NCI-H1417 (cell line): ENCODE results near the gene IQGAP2.

Source experiments
- DNase-seq, 3 experiments: peaks; one replicate each; lab custom pipeline; 2025; lab: John Stamatoyannopoulos, UW

The IQGAP2 gene

DNA sequence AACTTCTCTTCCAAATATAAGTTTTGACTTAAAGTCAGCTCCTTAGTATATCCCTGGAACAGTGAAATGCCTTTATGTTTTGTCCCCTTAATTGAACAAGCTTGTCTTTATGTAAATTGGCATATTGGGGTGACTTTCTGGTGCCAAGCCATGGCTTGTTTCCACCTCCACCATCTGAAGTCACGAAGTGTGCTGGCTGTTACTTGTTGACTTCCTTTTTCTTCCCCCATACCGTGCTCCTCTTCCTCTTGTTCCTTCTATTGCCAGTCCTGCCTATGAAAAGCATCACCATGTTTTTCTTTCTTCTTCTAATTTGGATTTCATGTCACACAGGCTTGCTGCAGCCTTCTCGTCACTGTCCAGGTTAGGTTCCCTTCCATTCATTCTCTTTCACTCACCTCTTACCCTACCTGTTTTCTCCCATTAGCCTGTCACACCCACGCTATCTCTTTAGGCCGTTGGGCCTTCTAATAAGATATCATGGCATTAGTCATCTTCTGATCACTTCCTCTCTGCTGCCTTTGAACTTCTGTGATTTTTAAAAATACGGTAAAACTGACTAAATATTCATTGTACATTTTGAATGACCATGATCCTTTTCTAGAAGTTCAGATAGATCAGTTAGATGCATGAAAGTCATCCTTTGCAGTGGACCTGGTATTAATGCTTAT lies 48.1 kb downstream of the IQGAP2 start:
- DNase-seq = no peak

DNA sequence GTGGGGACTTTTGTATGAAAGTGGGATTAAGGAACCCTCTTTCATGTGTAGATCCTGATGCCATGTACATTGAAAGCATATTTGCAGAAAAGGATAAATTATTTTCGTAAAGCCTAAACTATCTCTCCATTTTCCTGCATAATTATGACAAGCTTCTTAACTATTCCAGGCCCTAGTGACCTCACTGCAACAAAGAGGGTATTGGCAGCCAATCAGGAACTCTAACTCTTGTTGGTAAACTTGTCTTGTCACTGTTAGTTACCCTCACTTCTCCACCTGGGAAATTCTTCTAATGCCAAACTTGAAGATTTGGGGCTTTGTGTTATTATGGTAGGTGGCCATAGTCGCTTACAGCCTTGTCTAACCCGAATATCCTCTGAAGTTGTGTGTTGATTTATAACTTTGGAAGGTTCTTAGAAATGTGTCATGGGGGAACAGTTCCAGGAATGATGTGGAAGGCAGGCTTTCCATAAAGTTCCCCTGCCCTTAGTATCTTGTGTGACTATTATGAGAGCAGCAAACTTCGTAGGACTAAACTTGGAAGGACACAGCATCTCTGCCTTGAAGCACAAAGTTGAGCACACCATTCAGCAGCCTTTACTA lies 52.5 kb downstream of the IQGAP2 start:
- no peak for DNase-seq

DNA sequence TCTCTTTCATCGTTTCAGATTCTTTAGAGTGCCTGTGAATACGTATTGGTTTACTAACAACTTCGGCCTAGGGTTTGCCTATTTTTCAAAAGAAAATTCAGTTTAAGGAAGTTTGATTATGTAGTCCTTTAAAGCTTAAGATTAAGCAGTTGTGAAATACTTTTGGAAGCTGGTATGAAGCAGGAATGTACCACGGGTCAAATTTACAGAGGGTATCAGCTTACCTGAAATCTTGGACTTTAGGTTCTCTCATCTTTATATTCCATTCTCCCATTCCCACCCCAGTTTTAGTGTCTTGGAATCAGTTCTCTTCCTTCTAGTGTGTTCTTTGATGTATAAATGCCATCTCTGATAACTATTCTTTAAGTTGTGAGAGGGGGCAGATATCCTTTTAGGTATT lies 53.2 kb downstream of the IQGAP2 start:
- no peak for DNase-seq

DNA sequence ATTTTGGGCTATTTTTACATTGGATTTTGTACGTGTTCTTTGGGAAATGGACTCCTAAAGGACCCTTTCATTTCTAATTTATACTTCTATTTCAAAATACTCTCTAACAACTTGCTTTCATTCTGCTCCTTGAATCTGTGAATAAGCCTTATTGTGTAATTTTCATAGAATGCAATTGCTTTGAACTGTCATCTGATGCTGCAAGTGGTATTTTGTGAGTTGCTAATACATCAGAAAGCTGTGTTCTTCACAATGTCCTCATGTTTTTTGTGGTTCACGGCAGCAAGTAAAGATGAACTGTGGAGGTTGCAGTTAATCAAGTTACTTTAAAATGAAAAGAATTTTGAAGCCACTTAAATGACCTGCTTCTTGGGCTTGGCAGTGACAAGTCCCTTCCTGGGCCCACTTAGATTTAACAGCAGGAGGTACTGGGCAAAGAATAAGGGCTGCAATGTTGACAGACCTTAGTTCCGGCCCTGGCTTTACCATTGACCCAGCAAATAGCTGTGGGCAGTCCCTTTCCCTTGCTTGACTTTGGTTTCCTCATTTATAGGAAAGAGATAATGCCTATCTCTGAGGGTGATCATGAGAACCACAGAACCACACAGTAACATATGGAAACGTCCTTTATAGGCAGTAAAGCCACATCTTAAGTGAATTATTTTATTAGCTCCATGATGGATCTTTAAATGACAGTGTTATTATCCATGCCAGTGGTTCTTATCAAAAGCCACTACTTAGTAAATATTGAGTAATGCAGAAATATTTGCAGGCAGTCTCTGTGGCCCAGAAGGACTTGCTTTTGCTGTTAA lies 54.8 kb downstream of the IQGAP2 start:
- no peak for DNase-seq

DNA sequence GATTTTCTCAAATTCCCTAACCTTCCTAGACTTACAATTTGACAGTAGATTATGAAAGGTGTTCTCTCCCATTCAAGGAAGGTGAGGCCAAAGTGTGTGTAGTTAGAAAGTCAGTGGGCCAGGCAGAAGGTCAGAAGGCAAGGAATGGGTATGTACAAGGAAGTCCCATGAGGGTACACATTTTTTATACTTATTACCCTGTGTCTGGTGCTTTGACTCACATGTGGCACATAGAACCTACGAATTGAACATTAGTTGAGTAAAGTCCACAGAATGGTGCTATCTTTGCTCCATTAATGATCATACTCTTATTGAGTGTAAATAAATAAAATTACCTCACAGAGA lies 55.4 kb downstream of the IQGAP2 start:
- DNase-seq = no peak

DNA sequence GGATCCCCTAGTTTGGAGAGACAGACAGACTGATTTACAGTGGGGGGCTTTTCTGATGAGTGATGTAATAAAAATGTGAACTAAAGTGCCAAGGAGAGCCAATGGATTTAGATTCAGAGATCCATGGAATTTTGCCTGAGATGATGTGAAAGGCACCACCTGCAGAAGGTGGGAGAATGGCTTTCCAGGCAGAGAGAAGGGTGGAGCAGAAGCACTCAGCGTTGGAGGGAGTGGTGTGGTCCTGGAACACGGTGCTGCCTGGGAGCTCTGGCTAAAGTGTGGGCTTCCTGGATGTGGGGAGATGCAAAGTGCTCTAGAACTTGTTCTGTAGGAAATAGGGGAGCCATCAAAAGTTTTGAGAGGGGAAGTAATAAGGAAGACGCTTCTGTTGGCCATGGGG lies 57.0 kb downstream of the IQGAP2 start:
- no peak for DNase-seq

DNA sequence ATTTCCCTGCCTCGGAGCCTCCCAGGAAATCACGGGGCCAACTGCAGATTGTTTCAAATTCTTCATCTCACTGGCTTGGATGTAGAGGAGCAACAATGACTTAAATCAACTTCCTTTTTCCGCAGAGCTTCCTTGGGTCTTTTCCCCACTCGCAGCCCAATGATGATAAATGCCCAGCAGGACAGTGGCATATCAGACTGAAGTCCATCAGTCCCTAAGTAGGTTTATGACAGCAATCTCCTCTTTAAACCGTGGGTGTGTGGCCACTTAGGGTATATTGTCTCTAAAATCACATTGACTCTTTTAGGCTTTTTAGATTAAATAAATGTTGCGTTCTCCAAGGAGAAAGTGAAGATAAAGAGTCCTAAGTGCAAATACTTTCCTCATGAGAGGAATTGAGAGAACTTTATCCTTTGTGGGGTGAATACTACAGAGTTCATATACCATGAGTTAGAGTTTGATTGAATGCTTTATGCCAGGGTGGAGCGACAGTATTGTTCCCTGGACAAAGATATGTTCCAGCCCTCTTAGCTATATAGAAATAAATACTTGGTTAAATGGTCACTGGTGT lies 59.1 kb downstream of the IQGAP2 start:
- no peak for DNase-seq

- DNase-seq = no peak
Observed at GRCh38 chr5:76467216-76467615, 64.1 kb downstream of the IQGAP2 start.

DNA sequence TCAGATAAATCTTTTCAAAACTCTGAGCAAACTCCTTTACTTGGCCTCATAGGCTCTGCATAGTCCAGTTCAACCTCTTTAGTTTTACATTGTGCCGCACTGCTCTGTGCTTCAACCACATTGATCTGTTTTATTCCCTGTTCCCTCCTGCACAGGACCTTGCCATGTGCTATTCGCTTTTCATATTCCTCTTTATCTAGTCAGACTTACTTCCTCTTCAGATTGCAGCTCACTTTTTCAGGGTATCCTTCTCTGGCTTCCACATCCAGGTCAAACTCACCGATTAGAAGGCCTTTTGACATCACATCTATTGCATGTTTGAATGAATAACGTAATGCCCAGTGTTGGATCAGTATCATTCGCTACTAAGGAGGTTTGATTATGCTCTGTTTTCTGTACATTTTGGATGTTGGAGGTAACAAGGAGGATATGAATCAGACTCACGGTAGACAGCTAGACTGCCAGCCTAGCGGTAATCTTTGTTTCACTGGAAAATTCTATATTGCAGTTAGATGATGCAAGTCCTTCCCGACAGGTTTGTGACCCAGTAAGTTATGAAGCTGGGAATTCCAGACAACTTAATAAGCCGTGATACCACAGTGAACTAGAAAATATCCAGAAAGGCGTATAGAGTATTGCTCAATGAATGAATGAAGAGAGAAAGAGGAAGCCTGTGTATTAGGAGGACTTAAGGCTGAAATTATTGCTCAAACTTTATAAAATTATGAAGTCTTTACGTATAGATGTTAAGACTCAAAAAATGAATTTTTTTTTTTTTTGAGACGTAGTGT lies 65.7 kb downstream of the IQGAP2 start:
- no peak for DNase-seq

DNA sequence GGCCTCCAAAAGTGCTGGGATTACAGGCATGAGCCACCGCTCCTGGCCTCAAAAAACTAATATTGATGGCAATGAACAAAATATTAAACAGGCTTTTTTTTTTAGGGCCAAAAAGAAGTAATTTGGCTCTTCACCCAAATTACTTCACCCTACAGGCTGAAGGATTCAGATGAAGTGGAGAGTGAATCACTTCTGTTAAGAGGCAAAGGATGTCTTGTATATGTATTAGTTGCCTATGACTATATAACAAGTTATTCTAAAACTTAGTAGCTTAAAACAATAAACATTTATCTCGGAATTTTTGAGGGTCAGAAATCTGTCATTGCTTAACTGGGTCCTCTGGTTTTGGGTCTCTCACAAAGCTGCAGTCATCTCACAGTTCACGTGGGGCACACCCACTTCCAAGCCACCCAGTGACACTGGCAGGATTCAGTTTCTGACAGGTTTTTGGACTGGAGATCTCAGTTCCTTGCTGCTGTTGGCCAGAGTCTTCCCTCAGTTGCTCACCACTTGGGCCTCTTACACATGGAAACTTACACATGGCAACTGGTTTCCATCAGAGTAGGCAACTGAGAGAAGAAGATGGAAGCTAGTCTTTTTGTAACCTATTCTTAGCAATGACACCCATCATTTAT lies 66.7 kb downstream of the IQGAP2 start:
- DNase-seq = no peak

DNA sequence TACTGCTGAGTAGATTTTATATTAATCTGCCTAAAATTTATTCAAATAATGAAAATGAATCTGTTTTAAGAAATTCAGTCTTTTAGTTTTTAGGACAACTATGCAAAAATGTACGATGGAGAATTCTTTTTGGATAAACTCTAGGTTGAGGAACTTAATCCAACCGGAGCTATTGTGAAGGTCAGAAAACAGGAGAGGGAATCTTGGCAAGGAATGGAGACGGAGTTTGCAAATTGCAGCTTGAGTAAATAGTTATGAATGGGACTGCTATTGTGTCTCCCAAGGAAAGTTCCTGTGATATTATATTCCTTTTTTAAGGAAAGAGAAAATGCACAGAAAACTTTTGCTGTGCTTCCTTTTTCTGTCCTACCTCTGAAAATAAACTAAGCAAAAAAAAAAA lies 67.9 kb downstream of the IQGAP2 start:
- DNase-seq = no peak

- DNase-seq = no peak
Observed at GRCh38 chr5:76471406-76471805, 68.3 kb downstream of the IQGAP2 start.

GRCh38 chr5:76471987-76472334 lies 68.9 kb downstream of the IQGAP2 start:
- no peak for DNase-seq

GRCh38 chr5:76472335-76473008 lies 69.4 kb downstream of the IQGAP2 start:
- no peak for DNase-seq

- no peak for DNase-seq
Observed at GRCh38 chr5:76473009-76473336, 69.9 kb downstream of the IQGAP2 start.

DNA sequence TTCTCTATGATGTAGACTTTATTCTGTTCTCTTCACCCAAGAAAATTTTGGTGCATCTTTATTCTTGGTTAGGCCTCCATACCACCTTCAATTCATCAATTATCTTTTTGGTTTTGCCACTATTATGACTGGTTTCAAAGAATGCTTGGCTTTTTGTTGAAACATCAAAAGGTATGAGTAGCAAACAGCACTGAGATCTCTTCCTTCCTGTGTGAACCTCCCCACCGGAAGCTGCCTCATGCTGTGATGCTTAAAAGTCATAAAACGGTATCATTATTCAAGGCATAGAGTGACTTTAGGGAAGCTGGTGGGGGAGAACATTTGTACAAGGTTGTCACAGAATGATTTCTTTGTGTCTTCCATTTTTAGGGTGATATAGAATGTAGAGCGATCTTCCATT lies 70.6 kb downstream of the IQGAP2 start:
- no peak for DNase-seq

GRCh38 chr5:76474377-76474776 lies 71.3 kb downstream of the IQGAP2 start:
- no peak for DNase-seq

GRCh38 chr5:76475385-76475784 lies 72.3 kb downstream of the IQGAP2 start:
- DNase-seq = no peak

- DNase-seq = no peak
Observed at GRCh38 chr5:76475936-76476335, 72.9 kb downstream of the IQGAP2 start.

GRCh38 chr5:76476474-76477038 lies 73.5 kb downstream of the IQGAP2 start:
- DNase-seq = no peak

DNA sequence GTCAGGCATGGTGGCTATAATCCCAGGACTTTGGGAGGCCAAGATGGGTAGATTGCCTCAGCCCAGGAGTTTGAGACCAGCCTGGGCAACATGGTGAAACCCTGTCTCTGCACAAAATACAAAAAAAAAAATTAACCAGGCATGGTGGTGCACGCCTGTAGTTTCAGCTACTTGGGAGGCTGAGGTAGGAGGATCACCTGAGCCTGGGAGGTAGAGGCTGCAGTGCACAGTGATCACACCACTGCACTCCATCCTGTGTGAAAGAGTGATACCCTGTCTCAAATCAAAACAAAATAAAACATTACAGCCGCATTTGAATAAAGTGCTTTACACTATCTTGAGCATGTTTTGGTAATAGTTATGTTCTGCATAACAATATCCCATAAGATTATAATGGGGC lies 74.0 kb downstream of the IQGAP2 start:
- no peak for DNase-seq
